HG02970 (cell line): Measurements from ENCODE around the gene PIGV.
A peak's percentile ranks its signal among the peaks of the same experiment; 100 is the strongest.

ENCODE experiments used
- ATAC-seq: cut with Tn5 transposase; IDR thresholded peaks from one replicate; pipeline ENCODE4 v1.9.1; 2021; ENCODE audit warnings: mild to moderate bottlenecking, moderate library complexity, moderate number of reproducible peaks; ENCODE audit not compliant: unreplicated experiment, low FRiP score

The PIGV gene

DNA sequence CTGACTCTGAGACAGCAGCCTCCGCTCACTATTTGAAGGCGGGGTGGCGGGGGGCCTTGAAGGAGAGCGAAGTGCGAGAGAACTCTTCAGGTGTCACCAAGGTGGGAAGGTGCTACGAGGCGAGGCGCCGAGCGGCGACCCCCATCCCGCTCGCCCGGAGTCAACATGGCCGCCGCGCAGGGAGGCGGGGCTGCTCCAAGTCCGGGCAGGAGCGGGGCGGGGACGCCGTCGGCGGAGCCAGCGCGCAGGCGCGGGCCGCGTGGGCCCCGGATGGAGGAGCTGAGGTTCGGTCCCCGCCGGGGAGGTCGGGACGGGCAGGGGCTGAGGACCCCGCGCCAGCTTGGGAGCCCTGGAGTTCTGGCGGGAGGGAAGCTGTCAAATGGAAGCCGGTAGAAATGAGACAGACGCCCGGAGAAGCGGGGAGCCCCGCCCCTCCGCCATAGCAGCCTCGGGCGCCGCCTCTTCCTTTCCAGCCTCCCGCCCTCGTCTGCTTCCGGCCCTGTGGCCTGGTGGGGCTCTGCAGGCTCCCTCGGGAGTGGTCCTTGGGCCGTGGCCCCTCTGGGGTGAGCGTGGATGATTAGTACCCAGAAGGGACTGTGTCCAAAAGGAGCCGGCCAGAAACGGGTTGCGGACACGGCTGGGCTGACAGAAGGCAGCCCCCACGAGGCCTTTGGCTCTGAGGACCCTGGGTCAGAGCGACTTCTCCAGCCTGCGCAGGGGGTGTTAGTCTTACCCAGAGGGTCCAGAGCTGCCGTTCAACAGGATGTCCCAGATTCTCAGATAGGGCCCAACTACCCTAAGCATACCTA, at the start of gene PIGV:
Gene PIGV (plus strand): TSS at position 245 of the 809 bp plus-strand sequence. CDS start 2,866 bp downstream, outside the sequence.
- peak; percentile 71 for ATAC-seq

- ATAC-seq = no peak
Observed at GRCh38 chr1:26739329-26739914, 48.3 kb upstream of the PIGV start.

DNA sequence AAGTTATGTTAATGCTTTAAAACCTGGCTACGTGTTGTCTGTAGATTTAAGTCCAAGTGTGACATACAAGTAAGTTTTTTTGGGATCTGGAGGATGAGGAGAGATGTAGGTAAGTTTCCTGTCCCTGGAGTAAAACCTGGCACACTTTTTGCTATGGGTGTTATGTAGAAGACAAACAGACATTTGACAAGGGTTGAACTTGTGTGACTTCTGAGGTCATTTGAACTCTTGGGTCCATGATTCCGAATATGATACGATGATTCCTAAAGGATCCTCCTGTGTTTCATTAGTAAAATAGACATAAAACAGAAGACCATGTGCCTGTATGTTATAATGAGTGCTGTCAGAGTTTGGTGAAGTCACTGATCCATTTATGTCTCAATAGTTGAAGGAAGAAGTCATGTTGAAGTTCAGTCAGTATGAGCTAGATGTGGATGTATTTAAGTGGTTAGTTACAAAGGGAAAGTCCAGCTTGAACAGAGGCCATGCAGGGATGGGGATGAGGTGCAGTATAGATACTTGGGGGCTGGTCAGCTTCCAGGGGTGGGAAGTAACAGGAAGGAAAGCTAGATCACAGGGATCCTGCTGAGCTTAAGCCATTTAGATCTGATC, 47.6 kb upstream of the PIGV start:
- ATAC-seq = no peak

GRCh38 chr1:26740952-26741351, 46.8 kb upstream of the PIGV start:
- no peak for ATAC-seq

GRCh38 chr1:26743426-26744059, 44.2 kb upstream of the PIGV start:
- no peak for ATAC-seq

GRCh38 chr1:26744075-26744959, 43.4 kb upstream of the PIGV start:
- ATAC-seq = peak; percentile 90

DNA sequence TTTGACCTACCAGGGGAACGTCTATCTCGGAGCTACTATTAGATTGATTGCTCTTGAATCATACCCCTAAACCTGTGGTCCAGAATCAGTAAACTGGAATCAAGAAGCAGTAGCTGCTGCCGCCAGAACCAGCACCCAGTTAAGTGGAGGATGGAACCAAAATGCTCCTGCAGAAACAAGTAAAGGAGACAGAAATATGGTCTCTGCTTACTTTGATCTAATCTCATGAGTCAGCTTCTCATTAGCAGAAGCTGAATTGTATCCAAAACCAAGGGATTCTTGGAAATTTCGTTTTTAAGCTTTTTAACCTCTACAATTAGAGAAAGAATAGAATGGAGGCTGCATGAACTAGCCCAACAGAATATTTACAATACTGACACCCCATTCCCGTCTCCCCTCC, 42.6 kb upstream of the PIGV start:
- no peak for ATAC-seq

GRCh38 chr1:26747048-26747447, 40.7 kb upstream of the PIGV start:
- ATAC-seq = no peak

- ATAC-seq = no peak
Observed at GRCh38 chr1:26748351-26748750, 39.4 kb upstream of the PIGV start.

DNA sequence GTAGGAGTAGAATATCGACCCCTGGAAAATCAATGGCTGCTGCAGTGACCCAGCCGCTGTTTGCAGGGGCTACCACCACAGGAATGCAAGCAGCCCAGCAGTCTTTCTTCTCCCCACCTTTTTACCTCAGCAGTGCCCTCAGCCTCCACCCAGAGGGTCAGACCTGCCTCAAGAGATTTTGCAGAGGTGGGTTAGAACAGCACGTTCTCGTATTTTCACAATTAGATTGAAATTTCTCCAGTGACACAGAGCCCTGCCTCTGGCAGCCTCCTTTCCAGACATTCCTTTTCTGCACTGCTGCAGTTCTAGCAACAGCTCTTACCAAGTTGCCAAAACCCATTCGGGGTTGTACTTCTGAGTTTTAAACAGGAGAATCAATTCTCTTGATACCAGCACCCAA, 38.3 kb upstream of the PIGV start:
- ATAC-seq = no peak

- no peak for ATAC-seq
Observed at GRCh38 chr1:26750428-26750827, 37.3 kb upstream of the PIGV start.

- ATAC-seq = no peak
Observed at GRCh38 chr1:26752519-26752918, 35.2 kb upstream of the PIGV start.

- no peak for ATAC-seq
Observed at GRCh38 chr1:26754086-26754874, 33.5 kb upstream of the PIGV start.

DNA sequence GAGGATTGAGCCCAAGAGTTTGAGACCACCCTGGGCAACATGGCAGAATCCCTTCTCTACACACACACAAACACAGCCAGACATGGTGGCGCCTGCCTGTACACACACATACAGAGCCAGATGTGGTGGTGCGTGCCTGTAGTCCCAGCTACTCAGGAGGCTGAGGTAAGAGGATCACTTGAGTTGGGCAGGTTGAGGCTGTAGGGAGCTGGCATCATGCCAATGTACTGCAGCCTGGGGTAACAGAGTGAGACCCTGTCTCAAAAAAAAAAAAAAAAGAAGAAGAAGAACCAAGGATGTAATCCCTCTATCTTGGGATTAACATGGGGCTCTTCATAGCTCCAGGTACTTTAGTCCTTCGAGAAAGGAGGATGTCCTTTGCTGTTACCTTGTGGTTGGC, 29.4 kb upstream of the PIGV start:
- ATAC-seq = no peak

GRCh38 chr1:26759531-26759930, 28.2 kb upstream of the PIGV start:
- no peak for ATAC-seq

DNA sequence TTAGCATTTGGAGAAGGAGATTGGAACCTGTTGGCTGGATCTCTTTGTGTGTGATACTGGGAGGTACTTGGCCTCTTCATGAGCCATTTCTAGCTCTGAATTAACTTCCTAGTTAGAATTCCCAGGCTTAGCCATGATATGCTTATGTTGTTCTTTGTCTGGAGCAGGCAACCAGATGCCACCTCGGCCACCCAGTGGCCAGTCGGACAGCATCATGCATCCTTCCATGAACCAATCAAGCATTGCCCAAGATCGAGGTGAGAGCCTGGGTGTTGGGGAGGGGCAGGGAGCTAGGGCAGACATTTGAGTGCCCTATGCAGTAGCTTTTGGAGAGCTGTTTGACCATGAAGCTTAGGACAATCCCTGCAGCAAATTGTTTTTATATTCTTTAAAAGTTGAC, 26.5 kb upstream of the PIGV start:
- no peak for ATAC-seq

DNA sequence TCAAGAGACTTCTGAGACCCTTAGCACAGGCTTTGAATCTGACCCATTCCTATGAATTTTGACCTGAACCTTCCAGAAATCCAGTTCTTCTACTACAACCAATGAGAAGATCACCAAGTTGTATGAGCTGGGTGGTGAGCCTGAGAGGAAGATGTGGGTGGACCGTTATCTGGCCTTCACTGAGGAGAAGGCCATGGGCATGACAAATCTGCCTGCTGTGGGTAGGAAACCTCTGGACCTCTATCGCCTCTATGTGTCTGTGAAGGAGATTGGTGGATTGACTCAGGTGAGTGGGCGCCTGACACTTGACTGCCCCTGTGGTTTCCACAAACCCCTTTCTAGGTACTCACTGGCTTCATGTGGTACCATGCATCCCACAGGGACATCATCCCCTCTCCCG, 20.0 kb upstream of the PIGV start:
- ATAC-seq = no peak

- ATAC-seq = no peak
Observed at GRCh38 chr1:26768755-26769154, 19.0 kb upstream of the PIGV start.

DNA sequence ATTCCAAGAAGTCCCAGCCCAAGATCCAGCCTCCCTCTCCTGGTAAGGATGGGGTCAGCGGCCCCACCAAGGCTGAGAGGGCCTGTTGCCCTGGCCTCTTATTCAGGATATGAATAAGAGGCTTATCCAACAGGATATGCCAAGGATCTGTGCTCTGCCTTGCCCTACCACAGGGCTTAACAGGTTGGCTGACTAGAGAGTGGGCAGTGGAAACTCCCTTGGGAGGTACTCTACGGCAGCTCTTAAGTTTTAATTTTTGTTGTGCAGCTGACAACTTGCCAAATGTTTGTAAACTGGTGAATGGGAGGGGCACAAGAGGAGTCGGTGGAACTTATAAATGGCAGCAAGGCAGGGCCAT, 16.5 kb upstream of the PIGV start:
- ATAC-seq = no peak
